ENCODE measurements around the gene EFNA5.

GRCh38 chr5:107543868-107544267, 126.9 kb downstream of the EFNA5 start:
- TF ChIP-seq SP1 (IDR thresholded peaks at IDR 0.05) (no peak), GABPA (IDR thresholded peaks at IDR 0.05 in 1 of 2, conservative IDR thresholded peaks at IDR 0.05 in 1 of 2) (no peak), CTCF (IDR thresholded peaks at IDR 0.05; ENCODE audit: low read depth, low read length, missing input control) (no peak), REST (IDR thresholded peaks at IDR 0.05) (no peak), RAD21 (IDR thresholded peaks at IDR 0.05) (no peak), MAX (IDR thresholded peaks at IDR 0.05) (no peak), EGR1 (IDR thresholded peaks at IDR 0.05; ENCODE audit: low read depth in 2 of 2) (no peak), FOXA1 (IDR thresholded peaks at IDR 0.05) (no peak), JUND (IDR thresholded peaks at IDR 0.05) (no peak), YY1 (IDR thresholded peaks at IDR 0.05) (no peak), HNF4G (IDR thresholded peaks at IDR 0.05) (no peak)

Data from liver (tissue), 3 donors.